OCI-LY3 (cell line): ENCODE measurements around the gene PPHLN1.
A peak's percentile ranks its signal among the peaks of the same experiment; 100 is the strongest.

Source experiments
- H2AFZ ChIP-seq: fragments of 200-600, 300-600 bp; shearing (Covaris generic); 2 replicates; pipeline ENCODE4 v1.6.0; 2014; ENCODE audit warnings: antibody characterized with exemption, low read depth, low read length
- H3K27ac ChIP-seq: fragments of 200-600, 300-600 bp; sonication (generic); 2 replicates; pipeline ENCODE4 v1.5.1; 2014; ENCODE audit warnings: mild to moderate bottlenecking, low read length, moderate library complexity, mixed read lengths
- H3K27me3 ChIP-seq: fragments of 200-600, 300-600 bp; sonication (generic); 2 replicates; pipeline ENCODE4 v1.6.1; 2014; ENCODE audit warnings: low read depth, low read length, mixed read lengths
- H3K36me3 ChIP-seq: fragments of 200-600, 300-600 bp; sonication (generic); replicated peaks from 2 replicates; pipeline ENCODE3; 2014; ENCODE audit warnings: low read depth, low read length, mixed read lengths
- H3K4me1 ChIP-seq: fragments of 300-600, 200-600 bp; sonication (generic); 2 replicates; pipeline ENCODE4 v1.6.1; 2014; ENCODE audit warnings: low read length, mixed read lengths
- H3K4me2 ChIP-seq: fragments of 200-600, 300-600 bp; sonication (generic); 2 replicates; pipeline ENCODE4 v1.6.1; 2014; ENCODE audit warnings: low read length, mixed read lengths
- H3K4me3 ChIP-seq: fragments of 300-600, 200-600 bp; sonication (generic); 2 replicates; pipeline ENCODE4 v1.5.1; 2014; ENCODE audit warnings: antibody characterized with exemption, mild to moderate bottlenecking, low read length, moderate library complexity
- H3K79me2 ChIP-seq: fragments of 300-600, 200-600 bp; shearing (Covaris generic); 2 replicates; pipeline ENCODE4 v1.6.1; 2014; ENCODE audit warnings: mild to moderate bottlenecking, low read length, mixed read lengths
- H3K9ac ChIP-seq: fragments of 300-600, 200-600 bp; shearing (Covaris generic); 2 replicates; pipeline ENCODE4 v1.6.0; 2014; ENCODE audit warnings: mild to moderate bottlenecking, low read length, moderate library complexity
- H3K9me3 ChIP-seq: fragments of 200-600, 300-600 bp; shearing (Covaris generic); 2 replicates; pipeline ENCODE4 v1.6.1; 2014; ENCODE audit warnings: low read length, mixed read lengths; ENCODE audit not compliant: insufficient read depth
- H4K20me1 ChIP-seq: fragments of 200-600, 300-600 bp; sonication (generic); 2 replicates; pipeline ENCODE4 v1.6.1; 2016; ENCODE audit warnings: low read length, mixed read lengths; ENCODE audit not compliant: insufficient read depth
- CTCF ChIP-seq: fragments of 200-600, 300-600 bp; sonication (generic); IDR thresholded peaks from 2 replicates; pipeline ENCODE4 v1.5.1; 2014; ENCODE audit warnings: antibody characterized with exemption, low read length, low read depth
- EZH2phosphoT487 ChIP-seq: fragments of 200-600 bp; shearing (Covaris generic); IDR thresholded peaks from 2 replicates; pipeline ENCODE4 v1.6.1; 2018; ENCODE audit warnings: antibody characterized with exemption, mixed run types, low read depth

PPHLN1 gene

GRCh38 chr12:42360747-42361403, 34.9 kb downstream of the PPHLN1 start:
- Histone ChIP-seq H2AFZ (no peak overlapping the region), H3K4me3 (no peak overlapping the region), H4K20me1 (0 out of 2 replicates have a peak, but pooled peaks cover 7% of the 10 kb centered on the region), H3K9me3 (no peaks in the 10 kb centered on the region), H3K9ac (no peak overlapping the region), H3K36me3 (peaks cover 31% of the 10 kb centered on the region), H3K27me3 (no peaks in the 10 kb centered on the region), H3K4me1 (peaks cover 24% of the 10 kb centered on the region), H3K79me2 (peaks cover 36% of the 10 kb centered on the region), H3K4me2 (peak overlapping the region; percentile 50), H3K27ac (peak overlapping the region; percentile 31)
- TF ChIP-seq EZH2phosphoT487 (no peak), CTCF (no peak)

- no peaks in the 10 kb centered on the region for H3K9me3 ChIP-seq
- H3K4me1 ChIP-seq, result peaks cover 24% of the 10 kb centered on the region
- H3K36me3 ChIP-seq, result peaks cover 26% of the 10 kb centered on the region
- H2AFZ ChIP-seq, result no peak overlapping the region
- no peak overlapping the region for H3K27ac ChIP-seq
- H3K9ac ChIP-seq, result no peak overlapping the region
- H4K20me1 ChIP-seq, result 0 out of 2 replicates have a peak, but pooled peaks cover 7% of the 10 kb centered on the region
- TF ChIP-seq CTCF, result no peak
- no peak for TF ChIP-seq EZH2phosphoT487
- no peak overlapping the region for H3K4me2 ChIP-seq
- H3K4me3 ChIP-seq, result no peak overlapping the region
- H3K27me3 ChIP-seq, result no peaks in the 10 kb centered on the region
- H3K79me2 ChIP-seq, result peaks cover 32% of the 10 kb centered on the region
Measured at GRCh38 chr12:42361909-42362646, 36.1 kb downstream of the PPHLN1 start.

- 0 out of 2 replicates have a peak, but pooled peaks cover 7% of the 10 kb centered on the region for H4K20me1 ChIP-seq
- peaks cover 24% of the 10 kb centered on the region for H3K4me1 ChIP-seq
- H2AFZ ChIP-seq, result no peak overlapping the region
- H3K4me3 ChIP-seq, result no peak overlapping the region
- peaks cover 32% of the 10 kb centered on the region for H3K79me2 ChIP-seq
- H3K27me3 ChIP-seq, result no peaks in the 10 kb centered on the region
- peaks cover 26% of the 10 kb centered on the region for H3K36me3 ChIP-seq
- H3K9ac ChIP-seq, result no peak overlapping the region
- no peak overlapping the region for H3K4me2 ChIP-seq
- TF ChIP-seq CTCF (no peak), EZH2phosphoT487 (no peak)
- no peaks in the 10 kb centered on the region for H3K9me3 ChIP-seq
- H3K27ac ChIP-seq, result no peak overlapping the region
Measured at GRCh38 chr12:42362647-42363260, 36.8 kb downstream of the PPHLN1 start.

- Histone ChIP-seq H3K4me1 (peaks cover 22% of the 10 kb centered on the region), H3K27me3 (no peaks in the 10 kb centered on the region), H3K9me3 (no peaks in the 10 kb centered on the region), H3K9ac (no peak overlapping the region), H3K4me3 (no peak overlapping the region), H3K27ac (no peak overlapping the region), H3K36me3 (peaks cover 18% of the 10 kb centered on the region), H4K20me1 (0 out of 2 replicates have a peak, but pooled peaks cover 7% of the 10 kb centered on the region), H2AFZ (no peak overlapping the region), H3K4me2 (no peak overlapping the region), H3K79me2 (peaks cover 27% of the 10 kb centered on the region)
- no peak for TF ChIP-seq EZH2phosphoT487
- no peak for TF ChIP-seq CTCF
Measured at GRCh38 chr12:42364692-42365091, 38.7 kb downstream of the PPHLN1 start.
